ENCODE measurements around the gene C11orf24.

- TF ChIP-seq CTCF (conservative IDR thresholded peaks at IDR 0.05) (no peak), EZH2 (IDR thresholded peaks at IDR 0.05; ENCODE audit: low read depth) (no peak)
Observed at GRCh38 chr11:68302670-68303069, 30.9 kb upstream of the C11orf24 start.
